H9 (cell line): ENCODE results near the gene ARFGAP2. TPM values are rescaled to one million over a fixed set of nuclear protein-coding genes. Genes with fewer than 3 reads are reported as not detected.

ENCODE experiments used
- DNase-seq: peaks from one replicate; pipeline ENCODE4 v3.0.0-alpha.2; 2017
- H2AFZ ChIP-seq: one replicate; pipeline ENCODE4 v1.6.1; 2013; ENCODE audit warnings: mild to moderate bottlenecking, low read length, control low read depth, moderate library complexity
- H2AK5ac ChIP-seq: 2 replicates; pipeline ENCODE4 v1.6.1; 2013; ENCODE audit warnings: low read length, control low read depth, mixed read lengths; ENCODE audit not compliant: insufficient read length
- H2BK120ac ChIP-seq: one replicate; pipeline ENCODE4 v1.6.1; 2013; ENCODE audit warnings: low read depth, mild to moderate bottlenecking, low read length, control low read depth, inconsistent platforms; ENCODE audit not compliant: poor library complexity, severe bottlenecking
- H2BK12ac ChIP-seq: 2 replicates; pipeline ENCODE4 v1.6.1; 2013; ENCODE audit warnings: low read length, control low read depth, mixed read lengths, low read depth; ENCODE audit not compliant: insufficient read length
- H2BK15ac ChIP-seq: 2 replicates; pipeline ENCODE4 v1.6.1; 2013; ENCODE audit warnings: low read depth, low read length, control low read depth
- H2BK20ac ChIP-seq: one replicate; pipeline ENCODE4 v1.6.1; 2013; ENCODE audit warnings: low read depth, mild to moderate bottlenecking, low read length, control low read depth, inconsistent platforms; ENCODE audit not compliant: poor library complexity, severe bottlenecking
- H2BK5ac ChIP-seq: 2 replicates; pipeline ENCODE4 v1.6.1; 2013; ENCODE audit warnings: low read length, control low read depth, mixed read lengths; ENCODE audit not compliant: insufficient read length
- H3K14ac ChIP-seq: 2 replicates; pipeline ENCODE4 v1.6.1; 2013; ENCODE audit warnings: low read length, control low read depth; ENCODE audit not compliant: insufficient read depth
- H3K18ac ChIP-seq: 2 replicates; pipeline ENCODE4 v1.6.1; 2013; ENCODE audit warnings: low read depth, mild to moderate bottlenecking, mixed read lengths, low read length, control low read depth; ENCODE audit not compliant: insufficient read length
- H3K23ac ChIP-seq: 2 replicates; pipeline ENCODE4 v1.6.1; 2013; ENCODE audit warnings: low read length, control low read depth, mixed read lengths, low read depth; ENCODE audit not compliant: insufficient read length
- H3K23me2 ChIP-seq: 2 replicates; pipeline ENCODE4 v1.6.1; 2013; ENCODE audit warnings: low read depth, mild to moderate bottlenecking, mixed read lengths, low read length, control low read depth; ENCODE audit not compliant: insufficient read length, poor library complexity, severe bottlenecking
- H3K27ac ChIP-seq: 2 replicates; pipeline ENCODE4 v1.5.1; 2013; ENCODE audit warnings: low read length, control low read depth, mixed read lengths, low read depth; ENCODE audit not compliant: insufficient read length
- H3K27me3 ChIP-seq: 2 replicates; pipeline ENCODE4 v1.6.1; 2013; ENCODE audit warnings: low read length, control low read depth, inconsistent platforms; ENCODE audit not compliant: insufficient read depth
- H3K4ac ChIP-seq: 2 replicates; pipeline ENCODE4 v1.6.1; 2013; ENCODE audit warnings: low read depth, mild to moderate bottlenecking, control low read depth, inconsistent platforms, low read length, moderate library complexity
- H3K4me1 ChIP-seq: 2 replicates; pipeline ENCODE4 v1.6.1; 2013; ENCODE audit warnings: low read length, control low read depth, inconsistent platforms; ENCODE audit not compliant: insufficient read depth
- H3K4me2 ChIP-seq: 2 replicates; pipeline ENCODE4 v1.6.1; 2013; ENCODE audit warnings: low read length, control low read depth, mixed read lengths; ENCODE audit not compliant: insufficient read length, insufficient read depth
- H3K56ac ChIP-seq: 2 replicates; pipeline ENCODE4 v1.6.1; 2013; ENCODE audit warnings: low read depth, mild to moderate bottlenecking, mixed read lengths, low read length, control low read depth; ENCODE audit not compliant: insufficient read length
- H3K79me1 ChIP-seq: 2 replicates; pipeline ENCODE4 v1.6.1; 2013; ENCODE audit warnings: low read depth, mild to moderate bottlenecking, moderate library complexity, low read length, control low read depth, inconsistent platforms; ENCODE audit not compliant: insufficient read depth, poor library complexity, severe bottlenecking
- H3K79me2 ChIP-seq: 2 replicates; pipeline ENCODE4 v1.6.1; 2013; ENCODE audit warnings: low read length, control low read depth, inconsistent platforms; ENCODE audit not compliant: insufficient read depth
- H3K9ac ChIP-seq: 2 replicates; pipeline ENCODE4 v1.6.1; 2013; ENCODE audit warnings: low read length, control low read depth, mixed read lengths; ENCODE audit not compliant: insufficient read length; ENCODE audit errors: extremely low read depth
- H3K9me3 ChIP-seq: one replicate; pipeline ENCODE4 v1.6.1; 2013; ENCODE audit warnings: low read depth, low read length, inconsistent platforms; ENCODE audit not compliant: control insufficient read depth
- H3T11ph ChIP-seq: one replicate; pipeline ENCODE4 v1.6.1; 2013; ENCODE audit warnings: mild to moderate bottlenecking, low read length, control low read depth, inconsistent platforms
- H4K20me1 ChIP-seq: one replicate; pipeline ENCODE4 v1.6.1; 2013; ENCODE audit not compliant: control insufficient read depth, insufficient read length, insufficient read depth
- H4K5ac ChIP-seq: 2 replicates; pipeline ENCODE4 v1.6.1; 2013; ENCODE audit warnings: low read depth, mild to moderate bottlenecking, mixed read lengths, low read length, control low read depth; ENCODE audit not compliant: insufficient read length
- H4K8ac ChIP-seq: replicated peaks from 2 replicates; pipeline ENCODE4 v1.6.1; 2013; ENCODE audit warnings: low read length, control low read depth, mixed read lengths, low read depth; ENCODE audit not compliant: insufficient read length
- H4K91ac ChIP-seq: 2 replicates; pipeline ENCODE4 v1.6.1; 2013; ENCODE audit warnings: low read depth, mild to moderate bottlenecking, moderate library complexity, mixed read lengths, low read length, control low read depth; ENCODE audit not compliant: insufficient read length
- H3K27ac Mint-ChIP-seq, 3 experiments: 2 replicates in 2 of 3; 3 replicates in 1 of 3; pipeline ENCODE4 v1.8.0; 2020 to 2021; ENCODE audit warnings: mixed read lengths in 3 of 3, mild to moderate bottlenecking in 1 of 3, moderate library complexity in 1 of 3
- H3K27me3 Mint-ChIP-seq: 2 replicates; pipeline ENCODE4 v1.8.0; 2021; ENCODE audit warnings: low read depth, mild to moderate bottlenecking, moderate library complexity, mixed read lengths
- H3K36me3 Mint-ChIP-seq, 3 experiments: 2 replicates in 2 of 3; 3 replicates in 1 of 3; pipeline ENCODE4 v1.8.0; 2020 to 2021; ENCODE audit warnings: low read depth in 3 of 3, mixed read lengths in 3 of 3; ENCODE audit not compliant: insufficient read depth in 1 of 3
- H3K4me1 Mint-ChIP-seq, 2 experiments: 2 replicates each; pipeline ENCODE4 v1.8.0; 2020; ENCODE audit warnings: mixed read lengths in 2 of 2
- H3K4me3 Mint-ChIP-seq, 2 experiments: 2 replicates in 1 of 2; 3 replicates in 1 of 2; pipeline ENCODE4 v1.8.0; 2020 to 2021; ENCODE audit warnings: mild to moderate bottlenecking in 2 of 2, mixed read lengths in 2 of 2, moderate library complexity in 1 of 2
- H3K9me3 Mint-ChIP-seq, 2 experiments: 2 replicates in 1 of 2; 3 replicates in 1 of 2; pipeline ENCODE4 v1.8.0; 2020; ENCODE audit warnings: mild to moderate bottlenecking in 2 of 2, mixed read lengths in 2 of 2, moderate library complexity in 1 of 2
- CTCF ChIP-seq: fragments of 200-600 bp; sonication (generic); conservative IDR thresholded peaks from 3 replicates; pipeline ENCODE4 v1.8.0; 2021; ENCODE audit warnings: antibody characterized with exemption, mild to moderate bottlenecking
- WGBS: extraction: QIAGEN DNeasy Blood & Tissue Kit; methylation state at CpG from one replicate; pipeline ENCODE4 v1.1.7; 2013; ENCODE audit warnings: missing lambda C conversion rate, low lambda C conversion rate, mixed read lengths; ENCODE audit not compliant: insufficient read length; ENCODE audit errors: extremely low coverage; 5-methylcytosine and 5-hydroxymethylcytosine counted together
- total RNA-seq: library from RNA; stranded (reverse); gene quantifications from 2 replicates; pipeline ENCODE4 v1.2.1, GENCODE V29; 2021

ARFGAP2 gene
- total RNA-seq, 1 experiment from 2014 or later: 72.3 TPM

DNA sequence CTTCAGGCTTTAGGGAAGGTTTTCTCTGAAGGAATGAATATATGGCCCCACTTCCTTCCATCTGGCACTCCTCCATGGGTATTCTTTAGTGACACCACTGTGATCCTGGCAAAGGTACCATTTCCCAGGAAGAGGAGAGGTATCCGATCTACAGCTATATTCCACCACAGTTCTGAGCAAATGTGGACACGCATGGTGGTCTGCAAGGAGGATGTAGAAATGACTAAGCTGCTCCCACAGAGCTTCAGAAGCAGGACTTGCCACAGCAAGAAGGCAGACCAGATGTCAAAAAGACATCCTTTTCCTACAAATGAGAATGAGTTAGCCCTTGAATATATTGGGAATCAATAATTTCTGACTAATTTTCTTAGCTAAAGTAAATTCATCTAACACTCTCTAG lies 45.5 kb downstream of the ARFGAP2 start:
- Histone ChIP-seq H2AFZ (no peak overlapping the region), H3T11ph (no peak overlapping the region), H4K5ac (no peak overlapping the region), H3K4ac (no peak overlapping the region), H4K8ac (no peak overlapping the region), H3K23me2 (no peaks in the 10 kb centered on the region), H4K20me1 (no peaks in the 10 kb centered on the region), H3K79me1 (no peaks in the 10 kb centered on the region), H3K18ac (peak overlapping the region; percentile 47), H4K91ac (no peak overlapping the region), H3K56ac (no peak overlapping the region), H3K79me2 (no peaks in the 10 kb centered on the region), H3K27ac (no peak overlapping the region), H3K9ac (no peak overlapping the region), H2BK15ac (no peak overlapping the region), H3K4me1 (peaks cover 12% of the 10 kb centered on the region; the same call in 1 of the 2 replicates), H2BK120ac (no peak overlapping the region), H2AK5ac (peak overlapping the region; percentile 25), H3K27me3 (no peaks in the 10 kb centered on the region), H2BK20ac (no peak overlapping the region), H2BK5ac (no peak overlapping the region), H2BK12ac (no peak overlapping the region), H3K9me3 (no peaks in the 10 kb centered on the region), H3K14ac (no peak overlapping the region), H3K23ac (no peak overlapping the region), H3K4me2 (no peak overlapping the region)
- Mint-ChIP-seq H3K4me3 (no peak overlapping the region), H3K9me3 (no peaks in the 10 kb centered on the region), H3K4me1 (peaks cover 22 to 34% of the 10 kb centered on the region in 2 experiments), H3K36me3 (no peaks in the 10 kb centered on the region; a peak in 1 of 7 replicates), H3K27me3 (no peaks in the 10 kb centered on the region), H3K27ac (no peak overlapping the region)
- TF ChIP-seq CTCF: no peak
- WGBS: no CpG with 5 or more reads among the region's 2 CpGs
- DNase-seq: no peak
